ENCODE results near the gene ECM1.

The ECM1 gene

DNA sequence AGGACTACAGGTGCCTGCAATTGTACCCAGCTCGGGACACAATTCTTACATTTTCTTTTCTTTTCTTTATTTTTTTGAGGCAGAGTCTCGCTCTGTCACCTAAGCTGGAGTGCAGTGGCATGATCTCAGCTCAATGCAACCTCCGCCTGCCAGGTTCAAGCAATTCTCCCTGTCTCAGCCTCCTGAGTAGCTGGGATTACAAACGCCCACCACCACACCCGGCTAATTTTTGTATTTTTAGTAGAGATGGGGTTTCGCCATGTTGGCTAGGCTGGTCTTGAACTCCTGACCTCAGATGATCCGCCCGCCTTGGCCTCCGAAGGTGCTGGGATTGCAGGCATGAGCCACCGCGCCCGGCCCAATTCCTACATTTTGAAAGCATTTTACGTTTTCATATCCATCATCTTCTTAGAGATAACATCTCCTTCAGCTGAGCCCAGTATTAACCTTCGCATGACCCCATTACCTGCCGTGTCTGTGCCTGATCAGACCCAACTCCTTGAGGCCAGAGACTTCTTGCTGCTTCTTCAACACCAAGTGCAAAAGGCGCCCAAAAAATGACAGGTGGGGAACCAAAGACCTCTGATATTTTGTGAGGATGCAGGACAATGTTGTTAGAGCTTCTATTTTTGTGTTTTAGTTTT is 38.5 kb downstream of the ECM1 start:
- TF ChIP-seq RAD21 (IDR thresholded peaks at IDR 0.05; ENCODE audit: low read depth) (no peak), TAF1 (IDR thresholded peaks at IDR 0.05; ENCODE audit: low read depth) (no peak), FOXM1 (IDR thresholded peaks at IDR 0.05; ENCODE audit: borderline replicate concordance, low read depth) (no peak), YY1 (IDR thresholded peaks at IDR 0.05; ENCODE audit: low read depth) (no peak), EGR1 (IDR thresholded peaks at IDR 0.05) (no peak), CREB1 (IDR thresholded peaks at IDR 0.05; ENCODE audit: low read depth) (no peak), NFIC (IDR thresholded peaks at IDR 0.05) (no peak)
- TF ChIP-seq, protein P1, sequence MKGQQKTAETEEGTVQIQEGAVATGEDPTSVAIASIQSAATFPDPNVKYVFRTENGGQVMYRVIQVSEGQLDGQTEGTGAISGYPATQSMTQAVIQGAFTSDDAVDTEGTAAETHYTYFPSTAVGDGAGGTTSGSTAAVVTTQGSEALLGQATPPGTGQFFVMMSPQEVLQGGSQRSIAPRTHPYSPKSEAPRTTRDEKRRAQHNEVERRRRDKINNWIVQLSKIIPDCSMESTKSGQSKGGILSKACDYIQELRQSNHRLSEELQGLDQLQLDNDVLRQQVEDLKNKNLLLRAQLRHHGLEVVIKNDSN (IDR thresholded peaks at IDR 0.05), result no peak
- TF ChIP-seq, protein P2, sequence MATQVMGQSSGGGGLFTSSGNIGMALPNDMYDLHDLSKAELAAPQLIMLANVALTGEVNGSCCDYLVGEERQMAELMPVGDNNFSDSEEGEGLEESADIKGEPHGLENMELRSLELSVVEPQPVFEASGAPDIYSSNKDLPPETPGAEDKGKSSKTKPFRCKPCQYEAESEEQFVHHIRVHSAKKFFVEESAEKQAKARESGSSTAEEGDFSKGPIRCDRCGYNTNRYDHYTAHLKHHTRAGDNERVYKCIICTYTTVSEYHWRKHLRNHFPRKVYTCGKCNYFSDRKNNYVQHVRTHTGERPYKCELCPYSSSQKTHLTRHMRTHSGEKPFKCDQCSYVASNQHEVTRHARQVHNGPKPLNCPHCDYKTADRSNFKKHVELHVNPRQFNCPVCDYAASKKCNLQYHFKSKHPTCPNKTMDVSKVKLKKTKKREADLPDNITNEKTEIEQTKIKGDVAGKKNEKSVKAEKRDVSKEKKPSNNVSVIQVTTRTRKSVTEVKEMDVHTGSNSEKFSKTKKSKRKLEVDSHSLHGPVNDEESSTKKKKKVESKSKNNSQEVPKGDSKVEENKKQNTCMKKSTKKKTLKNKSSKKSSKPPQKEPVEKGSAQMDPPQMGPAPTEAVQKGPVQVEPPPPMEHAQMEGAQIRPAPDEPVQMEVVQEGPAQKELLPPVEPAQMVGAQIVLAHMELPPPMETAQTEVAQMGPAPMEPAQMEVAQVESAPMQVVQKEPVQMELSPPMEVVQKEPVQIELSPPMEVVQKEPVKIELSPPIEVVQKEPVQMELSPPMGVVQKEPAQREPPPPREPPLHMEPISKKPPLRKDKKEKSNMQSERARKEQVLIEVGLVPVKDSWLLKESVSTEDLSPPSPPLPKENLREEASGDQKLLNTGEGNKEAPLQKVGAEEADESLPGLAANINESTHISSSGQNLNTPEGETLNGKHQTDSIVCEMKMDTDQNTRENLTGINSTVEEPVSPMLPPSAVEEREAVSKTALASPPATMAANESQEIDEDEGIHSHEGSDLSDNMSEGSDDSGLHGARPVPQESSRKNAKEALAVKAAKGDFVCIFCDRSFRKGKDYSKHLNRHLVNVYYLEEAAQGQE (IDR thresholded peaks at IDR 0.05; ENCODE audit: low read depth), result no peak
- TF ChIP-seq, protein P3, sequence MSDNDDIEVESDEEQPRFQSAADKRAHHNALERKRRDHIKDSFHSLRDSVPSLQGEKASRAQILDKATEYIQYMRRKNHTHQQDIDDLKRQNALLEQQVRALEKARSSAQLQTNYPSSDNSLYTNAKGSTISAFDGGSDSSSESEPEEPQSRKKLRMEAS (IDR thresholded peaks at IDR 0.05), result no peak

DNA sequence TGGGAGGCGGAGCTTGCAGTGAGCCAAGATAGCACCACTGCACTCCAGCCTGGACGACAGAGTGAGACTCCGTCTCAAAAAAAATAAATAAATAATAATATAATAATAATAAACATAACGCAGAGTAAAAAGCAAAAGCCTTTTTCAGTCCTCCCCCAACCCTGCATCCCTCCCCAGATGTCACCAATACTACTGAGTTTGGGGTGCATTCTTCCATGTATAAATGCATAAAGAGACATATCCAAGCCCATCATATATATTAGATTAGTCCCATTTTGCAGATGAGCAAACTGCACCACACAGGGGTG is 40.4 kb downstream of the ECM1 start:
- TF ChIP-seq EP300 (IDR thresholded peaks at IDR 0.05; ENCODE audit: borderline replicate concordance), result no peak
- TF ChIP-seq, protein P1 (IDR thresholded peaks at IDR 0.05), result no peak
- no peak for TF ChIP-seq TCF12 (IDR thresholded peaks at IDR 0.05; ENCODE audit: low read depth)
- TF ChIP-seq RAD21 (IDR thresholded peaks at IDR 0.05; ENCODE audit: low read depth), result no peak
- TF ChIP-seq CREB1 (IDR thresholded peaks at IDR 0.05; ENCODE audit: low read depth), result no peak
- no peak for TF ChIP-seq NFIC (IDR thresholded peaks at IDR 0.05)
- no peak for TF ChIP-seq TEAD4 (IDR thresholded peaks at IDR 0.05)
- no peak for TF ChIP-seq CEBPB (IDR thresholded peaks at IDR 0.05)
- TF ChIP-seq, protein P3 (IDR thresholded peaks at IDR 0.05), result no peak
- TF ChIP-seq EGR1 (IDR thresholded peaks at IDR 0.05), result no peak
- TF ChIP-seq, protein P2 (IDR thresholded peaks at IDR 0.05; ENCODE audit: low read depth), result no peak
- no peak for TF ChIP-seq YY1 (IDR thresholded peaks at IDR 0.05; ENCODE audit: low read depth)
- TF ChIP-seq TAF1 (IDR thresholded peaks at IDR 0.05; ENCODE audit: low read depth), result no peak

DNA sequence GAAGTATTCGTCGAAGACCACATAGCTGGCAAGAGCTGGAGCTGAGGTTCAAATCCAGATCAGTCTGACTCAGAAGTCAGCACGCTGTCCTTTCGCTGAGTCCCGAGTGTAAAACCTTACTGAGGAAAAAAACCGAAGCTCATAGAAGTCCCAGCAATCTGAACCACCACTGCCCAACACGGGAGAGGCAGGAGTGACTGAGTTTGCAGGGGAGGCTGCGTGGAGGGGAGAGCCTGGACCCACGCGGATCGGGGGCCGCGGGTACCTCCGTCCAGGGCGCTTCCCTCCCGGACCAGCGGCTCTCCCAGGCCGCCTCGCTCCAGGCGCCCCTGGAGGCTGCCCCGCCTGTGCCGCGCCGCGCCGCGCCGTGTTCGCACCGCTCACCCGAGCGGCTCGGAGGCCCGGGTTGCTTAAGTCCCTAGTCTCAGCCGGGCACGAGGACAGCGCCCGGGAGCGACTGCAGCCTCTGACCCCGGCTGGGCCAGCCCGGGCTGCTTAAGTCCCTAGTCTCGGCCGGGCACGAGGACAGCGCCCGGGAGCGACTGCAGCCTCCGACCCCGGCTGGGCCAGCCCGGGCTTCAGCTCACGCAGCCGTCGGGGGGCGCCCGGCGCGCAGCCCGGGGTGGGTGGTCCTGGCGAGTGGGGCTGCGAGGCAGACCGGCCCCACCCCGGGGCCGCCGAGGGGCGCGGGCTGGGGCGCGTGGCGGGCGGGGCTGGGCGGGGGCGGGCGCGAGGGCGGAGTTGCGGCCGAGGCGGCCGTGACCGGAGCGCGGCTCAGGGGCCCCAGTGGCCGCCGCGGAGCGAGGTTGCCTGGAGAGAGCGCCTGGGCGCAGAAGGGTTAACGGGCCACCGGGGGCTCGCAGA is 41.0 kb downstream of the ECM1 start, which contains the start of gene ADAMTSL4:
TSS of gene ADAMTSL4 (plus strand) at position 777 of the 864 bp plus-strand sequence. CDS start 2,881 bp downstream, outside the sequence.
- TF ChIP-seq, protein P2 (IDR thresholded peaks at IDR 0.05; ENCODE audit: low read depth), result no peak
- TF ChIP-seq CEBPB (IDR thresholded peaks at IDR 0.05) (no peak), EGR1 (IDR thresholded peaks at IDR 0.05) (no peak), FOXM1 (IDR thresholded peaks at IDR 0.05; ENCODE audit: borderline replicate concordance, low read depth) (no peak), TCF12 (IDR thresholded peaks at IDR 0.05; ENCODE audit: low read depth) (peak; percentile 18; the same call in 1 of the 2 replicates), CREB1 (IDR thresholded peaks at IDR 0.05; ENCODE audit: low read depth) (no peak), TEAD4 (IDR thresholded peaks at IDR 0.05) (peak; percentile 5; the same call in 1 of the 2 replicates), RAD21 (IDR thresholded peaks at IDR 0.05; ENCODE audit: low read depth) (no peak; the same call in 1 of the 2 replicates), NFIC (IDR thresholded peaks at IDR 0.05) (no peak), ZBTB7A (IDR thresholded peaks at IDR 0.05; ENCODE audit: low read depth) (no peak; the same call in 1 of the 2 replicates)
- TF ChIP-seq, protein P3 (IDR thresholded peaks at IDR 0.05), result peak; percentile 62; the same call in 1 of the 2 replicates
- TF ChIP-seq, protein P1 (IDR thresholded peaks at IDR 0.05), result peak; percentile 40
